ENCODE data around the gene OR13A1.
A peak's percentile ranks its signal among the peaks of the same experiment; 100 is the strongest.

Gene OR13A1

GRCh38 chr10:45319702-45320101 is 4.3 kb upstream of the OR13A1 start:
- Histone ChIP-seq H2AFZ (ENCODE audit: low read length) (no peak overlapping the region), H3K27me3 (replicated peaks; ENCODE audit: insufficient read depth, low read length) (no peaks in the 10 kb centered on the region), H3K36me3 (replicated peaks; ENCODE audit: insufficient read depth, low read length) (no peaks in the 10 kb centered on the region), H3K9me2 (replicated peaks; ENCODE audit: insufficient read depth, low read length) (no peaks in the 10 kb centered on the region), H3K4me1 (ENCODE audit: low read length) (no peaks in the 10 kb centered on the region), H3K9me3 (replicated peaks; ENCODE audit: insufficient read depth, low read length) (no peaks in the 10 kb centered on the region), H4K20me1 (ENCODE audit: insufficient read depth, low read length) (no peaks in the 10 kb centered on the region), H3K27ac (ENCODE audit: low read length) (no peak overlapping the region), H3K4me2 (ENCODE audit: low read depth, low read length) (no peak overlapping the region), H3K79me2 (ENCODE audit: low read length) (no peaks in the 10 kb centered on the region), H3K9ac (ENCODE audit: low read length) (no peak overlapping the region), H3K4me3 (ENCODE audit: low read length) (no peak overlapping the region), H3F3A (ENCODE audit: insufficient read depth, low read length) (no peaks in the 10 kb centered on the region)
- no peak for DNase-seq
- no peak for TF ChIP-seq EZH2 (optimal IDR thresholded peaks at IDR 0.05; ENCODE audit: low read depth, low read length)
- TF ChIP-seq, protein P1, sequence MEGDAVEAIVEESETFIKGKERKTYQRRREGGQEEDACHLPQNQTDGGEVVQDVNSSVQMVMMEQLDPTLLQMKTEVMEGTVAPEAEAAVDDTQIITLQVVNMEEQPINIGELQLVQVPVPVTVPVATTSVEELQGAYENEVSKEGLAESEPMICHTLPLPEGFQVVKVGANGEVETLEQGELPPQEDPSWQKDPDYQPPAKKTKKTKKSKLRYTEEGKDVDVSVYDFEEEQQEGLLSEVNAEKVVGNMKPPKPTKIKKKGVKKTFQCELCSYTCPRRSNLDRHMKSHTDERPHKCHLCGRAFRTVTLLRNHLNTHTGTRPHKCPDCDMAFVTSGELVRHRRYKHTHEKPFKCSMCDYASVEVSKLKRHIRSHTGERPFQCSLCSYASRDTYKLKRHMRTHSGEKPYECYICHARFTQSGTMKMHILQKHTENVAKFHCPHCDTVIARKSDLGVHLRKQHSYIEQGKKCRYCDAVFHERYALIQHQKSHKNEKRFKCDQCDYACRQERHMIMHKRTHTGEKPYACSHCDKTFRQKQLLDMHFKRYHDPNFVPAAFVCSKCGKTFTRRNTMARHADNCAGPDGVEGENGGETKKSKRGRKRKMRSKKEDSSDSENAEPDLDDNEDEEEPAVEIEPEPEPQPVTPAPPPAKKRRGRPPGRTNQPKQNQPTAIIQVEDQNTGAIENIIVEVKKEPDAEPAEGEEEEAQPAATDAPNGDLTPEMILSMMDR (IDR thresholded peaks at IDR 0.05; ENCODE audit: low read length), result no peak
- no peak for TF ChIP-seq EZH2phosphoT487 (IDR thresholded peaks at IDR 0.05; ENCODE audit: low read length)

DNA sequence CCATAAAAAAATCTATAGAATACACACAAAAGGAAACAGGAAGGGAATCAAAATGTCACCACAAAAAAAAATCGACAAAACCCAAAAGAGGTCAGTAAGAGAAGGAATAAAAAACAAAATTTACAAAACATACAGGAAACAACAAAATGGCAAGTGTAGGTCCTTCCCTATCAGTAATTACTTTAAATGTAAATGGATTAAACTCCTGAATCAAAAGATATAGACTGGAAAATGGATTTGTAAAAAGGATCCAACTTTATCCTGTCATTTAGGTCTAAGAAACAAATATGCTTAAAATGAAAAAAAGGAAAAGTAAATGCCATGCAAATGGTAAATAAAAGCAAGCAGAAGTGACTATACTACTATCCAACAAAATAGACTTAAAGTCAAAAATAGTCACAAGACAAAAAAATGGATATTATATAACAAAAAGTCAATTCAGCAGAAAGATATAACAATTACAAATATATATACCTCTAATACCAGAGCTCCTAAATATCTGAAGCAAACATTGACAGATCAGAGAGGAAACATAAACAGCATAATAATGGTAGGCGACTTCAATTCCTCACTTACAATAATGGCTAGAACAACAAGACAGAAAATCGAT is 2.0 kb downstream of the OR13A1 start:
- Histone ChIP-seq H3K4me1 (ENCODE audit: low read length) (no peaks in the 10 kb centered on the region), H3K27me3 (replicated peaks; ENCODE audit: insufficient read depth, low read length) (no peaks in the 10 kb centered on the region), H3K79me2 (ENCODE audit: low read length) (no peaks in the 10 kb centered on the region), H3K9me2 (replicated peaks; ENCODE audit: insufficient read depth, low read length) (no peaks in the 10 kb centered on the region), H3K4me2 (ENCODE audit: low read depth, low read length) (no peak overlapping the region), H2AFZ (ENCODE audit: low read length) (no peak overlapping the region), H3K36me3 (replicated peaks; ENCODE audit: insufficient read depth, low read length) (no peaks in the 10 kb centered on the region), H3K4me3 (ENCODE audit: low read length) (no peak overlapping the region), H4K20me1 (ENCODE audit: insufficient read depth, low read length) (no peaks in the 10 kb centered on the region), H3K27ac (ENCODE audit: low read length) (no peak overlapping the region), H3F3A (ENCODE audit: insufficient read depth, low read length) (no peaks in the 10 kb centered on the region), H3K9ac (ENCODE audit: low read length) (no peak overlapping the region), H3K9me3 (replicated peaks; ENCODE audit: insufficient read depth, low read length) (no peaks in the 10 kb centered on the region)
- no peak for DNase-seq
- TF ChIP-seq, protein P1 (IDR thresholded peaks at IDR 0.05; ENCODE audit: low read length), result no peak
- TF ChIP-seq EZH2 (optimal IDR thresholded peaks at IDR 0.05; ENCODE audit: low read depth, low read length) (no peak), EZH2phosphoT487 (IDR thresholded peaks at IDR 0.05; ENCODE audit: low read length) (no peak)

DNA sequence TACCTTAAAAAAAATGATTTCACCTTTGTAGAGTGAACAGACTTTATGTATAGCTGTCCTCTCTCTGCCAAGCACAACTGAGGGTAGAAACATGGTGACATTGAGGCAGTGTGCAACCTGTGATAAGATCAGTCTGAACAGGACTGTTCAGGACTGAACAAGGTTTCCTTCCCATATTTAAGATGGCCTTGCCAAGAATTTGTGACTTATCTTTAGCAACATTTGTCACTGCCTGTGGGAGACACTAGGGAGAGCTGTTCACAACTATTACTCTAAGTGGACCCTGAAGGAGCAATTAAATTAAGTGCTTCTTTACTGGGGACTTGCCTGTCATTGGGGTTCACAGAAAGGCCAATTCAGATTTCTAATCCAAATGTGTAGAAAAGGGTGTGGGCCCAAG is 6.7 kb downstream of the OR13A1 start:
- DNase-seq, result peak; percentile 49
- H3K9ac ChIP-seq (ENCODE audit: low read length), result no peak overlapping the region
- no peaks in the 10 kb centered on the region for H3K9me3 ChIP-seq (replicated peaks; ENCODE audit: insufficient read depth, low read length)
- no peaks in the 10 kb centered on the region for H3F3A ChIP-seq (ENCODE audit: insufficient read depth, low read length)
- no peaks in the 10 kb centered on the region for H3K27me3 ChIP-seq (replicated peaks; ENCODE audit: insufficient read depth, low read length)
- no peaks in the 10 kb centered on the region for H3K36me3 ChIP-seq (replicated peaks; ENCODE audit: insufficient read depth, low read length)
- no peak overlapping the region for H2AFZ ChIP-seq (ENCODE audit: low read length)
- H4K20me1 ChIP-seq (ENCODE audit: insufficient read depth, low read length), result no peaks in the 10 kb centered on the region
- H3K79me2 ChIP-seq (ENCODE audit: low read length), result no peaks in the 10 kb centered on the region
- H3K4me1 ChIP-seq (ENCODE audit: low read length), result no peaks in the 10 kb centered on the region
- no peak overlapping the region for H3K4me2 ChIP-seq (ENCODE audit: low read depth, low read length)
- H3K4me3 ChIP-seq (ENCODE audit: low read length), result no peak overlapping the region
- no peaks in the 10 kb centered on the region for H3K9me2 ChIP-seq (replicated peaks; ENCODE audit: insufficient read depth, low read length)
- TF ChIP-seq, protein P1 (IDR thresholded peaks at IDR 0.05; ENCODE audit: low read length), result peak; percentile 34
- TF ChIP-seq EZH2phosphoT487 (IDR thresholded peaks at IDR 0.05; ENCODE audit: low read length), result no peak
- H3K27ac ChIP-seq (ENCODE audit: low read length), result no peak overlapping the region
